ENCODE results near the gene GMDS. TPM values are rescaled to one million over a fixed set of nuclear protein-coding genes. Genes with fewer than 3 reads are reported as not detected.

GMDS gene
- polyA plus RNA-seq, 1 donor (not counting 4 experiments of a cell fraction or from before 2014, with no cell fraction given) = 22.1 TPM

GRCh38 chr6:1591243-1591642 is 654.2 kb downstream of the GMDS start:
- Histone ChIP-seq H3K9me3 (ENCODE audit: control insufficient read depth, low read depth, low read length) (no peaks in the 10 kb centered on the region), H3K4me3 (ENCODE audit: control insufficient read depth in 2 of 3, extremely low read depth in 1 of 3, insufficient read depth in 2 of 3, low read depth in 1 of 3, low read length in 3 of 3) (no peak overlapping the region), H2AFZ (ENCODE audit: control insufficient read depth, low read length) (no peak overlapping the region), H3K27me3 (ENCODE audit: control insufficient read depth, extremely low read depth, insufficient read depth, low read length) (peaks cover 54% of the 10 kb centered on the region), H3K79me2 (ENCODE audit: control insufficient read depth, insufficient read depth, low read length) (no peaks in the 10 kb centered on the region), H3K4me1 (ENCODE audit: control insufficient read depth, extremely low read depth, insufficient read depth, low read length) (peaks cover under 1% of the 10 kb centered on the region), H4K20me1 (ENCODE audit: control insufficient read depth, extremely low read depth, insufficient read depth, low read length) (no peaks in the 10 kb centered on the region), H3K9me1 (ENCODE audit: control insufficient read depth, extremely low read depth, insufficient read depth, low read length) (no peaks in the 10 kb centered on the region), H3K4me2 (ENCODE audit: control insufficient read depth, extremely low read depth, insufficient read depth, low read depth, low read length) (no peak overlapping the region), H3K27ac (ENCODE audit: control insufficient read depth, insufficient read depth, low read length) (no peak overlapping the region), H3K9ac (ENCODE audit: control insufficient read depth, extremely low read depth, insufficient read depth, low read length) (no peak overlapping the region), H3K36me3 (ENCODE audit: control insufficient read depth in 2 of 2, extremely low read depth in 1 of 2, insufficient read depth in 2 of 2, low read length in 2 of 2) (no peaks in the 10 kb centered on the region)
- dilution Hi-C loops (cut with MboI; ENCODE audit: extremely low pct_ligation_motif_present, low sequenced_read_pairs) = no loop called here
- no peak for FAIRE-seq
- TF ChIP-seq EZH2 (IDR thresholded peaks at IDR 0.05; ENCODE audit: low read length) = no peak
- TF ChIP-seq CTCF (optimal IDR thresholded peaks at IDR 0.05 in 1 of 3, IDR thresholded peaks at IDR 0.05 in 1 of 3, conservative IDR thresholded peaks at IDR 0.05 in 1 of 3; ENCODE audit: extremely low read depth in 1 of 3, insufficient read depth in 2 of 3, low read length in 3 of 3) = no peak
- no peak for DNase-seq (ENCODE audit: low read depth, low spot score)

- Histone ChIP-seq H2AFZ (ENCODE audit: control insufficient read depth, low read length) (no peak overlapping the region), H3K9me3 (ENCODE audit: control insufficient read depth, low read depth, low read length) (no peaks in the 10 kb centered on the region), H4K20me1 (ENCODE audit: control insufficient read depth, extremely low read depth, insufficient read depth, low read length) (no peaks in the 10 kb centered on the region), H3K79me2 (ENCODE audit: control insufficient read depth, insufficient read depth, low read length) (no peaks in the 10 kb centered on the region), H3K4me1 (ENCODE audit: control insufficient read depth, extremely low read depth, insufficient read depth, low read length) (no peaks in the 10 kb centered on the region), H3K27me3 (ENCODE audit: control insufficient read depth, extremely low read depth, insufficient read depth, low read length) (peaks cover 53% of the 10 kb centered on the region), H3K4me3 (ENCODE audit: control insufficient read depth in 2 of 3, extremely low read depth in 1 of 3, insufficient read depth in 2 of 3, low read depth in 1 of 3, low read length in 3 of 3) (no peak overlapping the region), H3K9me1 (ENCODE audit: control insufficient read depth, extremely low read depth, insufficient read depth, low read length) (no peaks in the 10 kb centered on the region), H3K36me3 (ENCODE audit: control insufficient read depth in 2 of 2, extremely low read depth in 1 of 2, insufficient read depth in 2 of 2, low read length in 2 of 2) (no peaks in the 10 kb centered on the region), H3K4me2 (ENCODE audit: control insufficient read depth, extremely low read depth, insufficient read depth, low read depth, low read length) (no peak overlapping the region), H3K27ac (ENCODE audit: control insufficient read depth, insufficient read depth, low read length) (no peak overlapping the region), H3K9ac (ENCODE audit: control insufficient read depth, extremely low read depth, insufficient read depth, low read length) (no peak overlapping the region)
- TF ChIP-seq EZH2 (IDR thresholded peaks at IDR 0.05; ENCODE audit: low read length) (no peak), CTCF (optimal IDR thresholded peaks at IDR 0.05 in 1 of 3, IDR thresholded peaks at IDR 0.05 in 1 of 3, conservative IDR thresholded peaks at IDR 0.05 in 1 of 3; ENCODE audit: extremely low read depth in 1 of 3, insufficient read depth in 2 of 3, low read length in 3 of 3) (no peak)
- DNase-seq (ENCODE audit: low read depth, low spot score) (no peak), FAIRE-seq (no peak)
- dilution Hi-C loops (cut with MboI; ENCODE audit: extremely low pct_ligation_motif_present, low sequenced_read_pairs) = no loop called here
These were observed 654.8 kb downstream of the GMDS start for GRCh38 chr6:1590580-1590979.

Data from keratinocyte (primary cell).